Astrocyte of the spinal cord (primary cell): ENCODE results near the gene SYT7.

ENCODE experiments used
- DNase-seq: peaks from one replicate; pipeline ENCODE4 v3.0.0; 2011; ENCODE audit warnings: low read depth, low spot score
- H3K4me3 ChIP-seq: 2 replicates; pipeline ENCODE4 v1.5.1; 2011; ENCODE audit warnings: low read depth, mild to moderate bottlenecking, low read length, moderate library complexity
- in situ Hi-C: cut with HindIII; loops from 2 replicates; pipeline ENCODE4 v1.10.0; 2017; ENCODE audit warnings: low sequenced_read_pairs
- TF ChIP-seq, protein P1 (sequence below): IDR thresholded peaks from 2 replicates; pipeline ENCODE4 v1.5.1; 2012; ENCODE audit warnings: low read depth, mild to moderate bottlenecking, low read length, inconsistent platforms

Gene SYT7

DNA sequence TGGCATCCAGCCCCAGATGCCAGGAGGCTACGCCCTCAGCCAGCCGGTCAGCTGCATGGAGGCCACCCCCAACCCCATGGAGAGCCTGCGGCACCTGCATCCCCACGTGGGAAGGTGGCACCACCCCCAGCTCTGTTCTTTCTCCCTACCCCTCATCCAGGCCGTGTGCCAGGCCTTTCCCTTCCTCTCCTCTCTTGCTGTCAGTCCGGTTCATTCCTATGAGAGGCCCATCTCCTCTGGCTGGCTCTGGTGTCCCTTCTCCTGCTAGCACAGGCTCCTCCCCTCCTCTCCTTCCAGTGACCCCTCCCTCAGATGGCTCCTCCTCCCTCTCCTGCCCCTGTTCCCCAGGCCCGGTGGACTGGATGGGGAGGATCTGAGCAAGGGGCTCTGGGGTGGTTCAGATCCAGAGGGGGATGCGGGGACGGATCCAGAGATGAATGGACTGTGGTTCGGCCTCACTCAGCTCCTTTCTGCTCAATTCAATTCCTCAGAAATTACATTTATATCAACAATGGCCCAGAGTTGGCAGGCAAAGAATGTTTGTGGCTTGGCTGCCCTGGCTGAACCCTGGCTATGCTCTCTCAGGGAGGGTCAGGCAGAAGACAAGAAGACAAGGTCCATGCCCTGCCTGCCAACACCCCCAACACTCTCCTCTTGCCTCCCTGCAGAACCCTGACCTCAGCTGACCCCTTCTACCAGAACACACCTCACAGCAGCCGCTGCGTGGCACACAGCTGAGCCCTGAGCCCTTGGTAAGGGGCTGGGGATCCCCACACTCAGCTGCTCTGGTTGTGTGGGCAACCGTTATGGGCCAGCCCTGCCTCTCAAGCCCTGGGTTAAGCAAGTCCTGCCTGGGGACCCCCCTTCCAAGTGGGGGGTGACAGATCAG, 90.8 kb downstream of the SYT7 start:
- in situ Hi-C loops = no loop called here
- DNase-seq = no peak

DNA sequence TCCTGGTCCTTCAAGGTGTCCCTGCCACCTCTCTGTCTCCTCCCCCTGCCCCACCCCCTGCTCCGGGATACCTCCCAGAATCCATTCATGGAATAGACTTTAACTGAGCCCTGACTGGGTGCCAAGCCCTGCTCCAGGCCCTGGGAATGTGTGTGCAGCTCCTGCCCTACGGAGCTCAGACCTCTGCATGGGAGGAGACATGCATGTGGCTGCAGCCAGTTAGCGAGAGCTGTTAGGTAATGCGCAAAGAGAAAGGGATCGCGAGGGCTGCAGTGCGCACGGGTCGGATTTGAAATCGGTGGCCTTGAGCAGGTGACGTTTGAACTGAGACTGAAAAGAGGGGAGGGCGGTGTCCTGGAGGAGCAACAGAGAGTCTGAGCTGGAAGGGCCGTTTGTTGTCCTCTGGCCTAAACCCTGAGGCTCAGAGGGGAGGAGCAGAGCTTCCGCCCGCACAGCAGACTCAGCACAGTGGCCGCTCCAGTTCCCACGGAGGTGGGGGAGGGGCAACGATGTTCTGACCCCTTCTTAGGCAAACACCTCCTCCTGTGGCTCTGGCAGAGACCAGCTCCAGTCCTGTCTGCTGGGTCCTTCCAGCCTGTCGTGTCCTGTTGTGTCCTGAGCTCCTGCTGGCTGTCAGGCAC, 92.1 kb downstream of the SYT7 start:
- no peak overlapping the region for H3K4me3 ChIP-seq
- DNase-seq = no peak
- TF ChIP-seq, protein P1, sequence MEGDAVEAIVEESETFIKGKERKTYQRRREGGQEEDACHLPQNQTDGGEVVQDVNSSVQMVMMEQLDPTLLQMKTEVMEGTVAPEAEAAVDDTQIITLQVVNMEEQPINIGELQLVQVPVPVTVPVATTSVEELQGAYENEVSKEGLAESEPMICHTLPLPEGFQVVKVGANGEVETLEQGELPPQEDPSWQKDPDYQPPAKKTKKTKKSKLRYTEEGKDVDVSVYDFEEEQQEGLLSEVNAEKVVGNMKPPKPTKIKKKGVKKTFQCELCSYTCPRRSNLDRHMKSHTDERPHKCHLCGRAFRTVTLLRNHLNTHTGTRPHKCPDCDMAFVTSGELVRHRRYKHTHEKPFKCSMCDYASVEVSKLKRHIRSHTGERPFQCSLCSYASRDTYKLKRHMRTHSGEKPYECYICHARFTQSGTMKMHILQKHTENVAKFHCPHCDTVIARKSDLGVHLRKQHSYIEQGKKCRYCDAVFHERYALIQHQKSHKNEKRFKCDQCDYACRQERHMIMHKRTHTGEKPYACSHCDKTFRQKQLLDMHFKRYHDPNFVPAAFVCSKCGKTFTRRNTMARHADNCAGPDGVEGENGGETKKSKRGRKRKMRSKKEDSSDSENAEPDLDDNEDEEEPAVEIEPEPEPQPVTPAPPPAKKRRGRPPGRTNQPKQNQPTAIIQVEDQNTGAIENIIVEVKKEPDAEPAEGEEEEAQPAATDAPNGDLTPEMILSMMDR = no peak
- in situ Hi-C loops = no loop called here

More for the DNA sequence above, 90.8 kb downstream of the SYT7 start:
- no peak overlapping the region for H3K4me3 ChIP-seq
- TF ChIP-seq, protein P1 = no peak

DNA sequence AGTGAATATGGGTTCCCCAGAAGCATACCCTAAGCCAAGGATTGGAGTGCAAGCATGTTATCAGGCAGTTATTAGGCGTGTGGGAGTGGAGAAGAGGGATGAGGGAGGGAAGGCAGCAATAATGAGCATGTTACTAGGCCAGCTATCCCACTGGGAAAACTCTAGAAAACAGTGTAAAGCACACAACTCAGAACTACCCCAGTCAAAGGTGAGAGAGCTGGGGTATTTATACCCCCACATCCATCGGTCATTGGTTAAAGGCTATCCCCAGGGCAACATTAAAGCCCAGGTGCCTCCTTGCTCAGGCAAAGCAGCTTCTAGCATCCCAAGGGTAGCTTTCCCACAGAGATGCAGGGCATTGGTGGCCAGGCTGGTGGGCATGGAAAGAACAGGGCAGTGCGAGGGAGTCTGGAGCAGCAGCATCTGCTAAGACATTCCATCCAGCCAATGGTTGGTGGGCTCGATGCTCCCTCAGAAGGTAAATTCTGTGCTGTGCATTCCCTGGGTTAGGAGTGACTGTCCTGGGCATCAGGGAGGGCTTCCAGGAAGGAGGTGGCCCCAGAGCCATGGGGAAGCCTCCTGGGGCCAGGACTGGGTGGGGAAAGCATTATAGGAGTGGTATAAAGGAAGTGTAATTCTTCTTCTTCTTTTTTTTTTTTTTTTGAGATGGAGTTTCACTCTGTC, 93.4 kb downstream of the SYT7 start:
- in situ Hi-C loops = no loop called here

DNA sequence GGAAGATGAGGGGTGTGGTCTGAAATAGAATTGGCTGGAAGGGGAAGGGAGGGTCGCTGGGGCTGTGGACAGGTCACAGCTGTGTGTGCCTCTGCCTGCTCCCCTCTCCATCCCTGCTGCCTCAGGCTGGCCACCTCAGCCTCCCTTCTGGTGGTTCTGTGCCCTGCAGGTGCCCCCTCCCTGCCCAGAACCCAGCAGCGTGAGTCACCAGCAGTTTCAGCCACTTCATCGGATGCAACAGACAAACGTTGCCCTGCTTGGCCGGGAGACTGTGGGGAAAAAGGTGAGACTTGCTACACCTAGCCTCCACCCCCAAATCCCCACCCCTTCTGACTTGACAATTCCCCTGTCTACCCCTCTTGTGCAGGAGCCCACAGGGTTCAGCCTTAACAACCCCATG, 94.1 kb downstream of the SYT7 start:
- in situ Hi-C loops = no loop called here

More for the DNA sequence above, 93.4 kb downstream of the SYT7 start:
- H3K4me3 ChIP-seq = no peak overlapping the region
- DNase-seq = no peak
- TF ChIP-seq, protein P1 = no peak

DNA sequence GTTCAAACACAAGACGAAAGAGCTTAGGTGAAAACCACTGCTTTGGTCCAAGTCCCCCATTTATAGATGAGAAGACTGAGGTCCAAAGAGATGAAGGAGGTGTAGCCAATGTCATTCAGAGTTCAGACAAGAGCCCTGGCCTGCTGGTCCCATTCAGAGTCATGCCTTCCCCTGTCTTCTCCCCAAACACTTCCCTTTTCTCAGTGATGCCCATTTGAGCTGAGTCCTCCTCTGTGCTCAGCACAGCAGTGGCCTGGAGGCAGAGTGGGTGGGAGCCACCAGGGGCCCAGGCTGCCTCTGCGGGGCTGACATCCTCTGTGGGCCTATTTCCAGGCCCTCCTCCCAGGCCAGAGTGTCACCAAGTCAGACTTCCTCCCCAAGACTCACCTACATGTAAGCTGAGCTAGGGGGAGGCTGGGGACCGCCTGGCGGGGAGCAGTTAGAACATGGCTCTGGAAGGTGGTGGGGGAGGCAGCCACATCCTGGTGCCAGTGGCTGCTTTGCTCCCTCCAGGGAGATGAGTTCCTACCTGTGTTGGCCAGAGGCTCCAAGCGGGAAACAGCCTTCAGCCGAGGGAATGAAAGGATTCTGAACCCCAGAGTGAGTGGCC, 94.8 kb downstream of the SYT7 start:
- no peak overlapping the region for H3K4me3 ChIP-seq
- in situ Hi-C loops = no loop called here
- TF ChIP-seq, protein P1 = no peak
- no peak for DNase-seq

More for the DNA sequence above, 94.1 kb downstream of the SYT7 start:
- TF ChIP-seq, protein P1 = no peak
- no peak for DNase-seq
- H3K4me3 ChIP-seq = no peak overlapping the region

DNA sequence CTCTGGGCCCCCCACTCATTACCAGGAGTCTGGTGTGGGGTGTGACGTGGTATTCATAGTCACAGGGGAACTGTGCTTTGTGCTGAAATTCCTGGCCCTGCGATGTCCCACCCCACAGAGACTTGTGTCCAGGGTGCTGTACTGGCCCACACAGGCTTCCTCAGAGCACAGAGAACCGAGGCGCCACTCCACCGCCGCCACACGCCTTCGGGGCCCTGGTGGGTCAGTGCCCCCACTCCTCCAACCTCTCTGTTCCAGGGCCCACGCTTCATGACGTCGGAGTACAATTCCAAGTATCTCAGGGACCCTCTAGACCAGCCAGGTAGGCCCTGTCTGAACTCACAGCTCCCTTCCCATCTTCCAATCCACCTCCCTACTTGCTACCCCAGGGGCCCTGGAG, 95.8 kb downstream of the SYT7 start:
- TF ChIP-seq, protein P1 = no peak
- DNase-seq = no peak
- in situ Hi-C loops = no loop called here
- no peak overlapping the region for H3K4me3 ChIP-seq
